Epithelial cell of proximal tubule (primary cell): ENCODE data around the gene JDP2. TPM values are rescaled to one million over a fixed set of nuclear protein-coding genes. Genes with fewer than 3 reads are reported as not detected.

Experiments
- DNase-seq: peaks from one replicate; pipeline ENCODE4 v3.0.0-alpha.2; 2011; ENCODE audit warnings: low read depth
- H3K4me3 ChIP-seq: 2 replicates; pipeline ENCODE4 v1.5.1; 2011; ENCODE audit warnings: low read depth, mild to moderate bottlenecking, low read length
- total RNA-seq: library from RNA; depleted of rRNA; stranded (reverse); fragments of >200 nt; gene quantifications from 2 replicates; pipeline ENCODE4 v1.2.3, GENCODE V29; 2015
- TF ChIP-seq, protein P1 (sequence below): conservative IDR thresholded peaks from 2 replicates; pipeline ENCODE4 v1.5.1; 2012; ENCODE audit warnings: low read depth, mild to moderate bottlenecking, low read length

JDP2 gene
- total RNA-seq, 1 donor from 2014 or later, result 16.6 TPM

DNA sequence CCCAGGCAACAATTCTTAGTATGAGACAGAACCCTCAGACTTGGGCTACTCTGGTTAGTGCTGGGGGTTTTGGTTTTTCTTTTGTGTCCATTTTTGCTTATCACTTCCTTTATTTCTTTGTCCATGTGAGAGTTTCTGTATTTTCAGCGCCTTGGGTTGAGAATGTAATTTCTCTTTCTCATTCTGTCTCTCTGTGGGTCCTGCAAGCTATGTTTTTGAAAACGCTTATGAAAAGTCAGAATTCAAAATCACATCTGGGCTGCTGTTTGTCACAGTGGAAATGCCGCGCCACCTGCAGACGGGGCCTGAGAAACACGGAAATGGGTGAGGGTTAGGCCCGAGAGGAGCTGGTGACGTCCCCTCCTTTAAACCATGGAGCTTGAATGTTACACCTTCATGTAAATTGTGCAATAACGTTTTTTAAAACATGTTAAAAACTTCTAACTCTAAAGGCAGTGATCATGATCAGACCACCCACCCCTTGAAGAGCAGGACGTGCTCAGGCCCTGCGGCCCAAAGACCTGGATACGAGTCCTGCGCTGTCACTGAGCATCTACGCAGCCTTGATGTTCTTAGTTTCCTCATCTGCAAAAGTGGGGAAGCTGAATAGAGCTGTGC lies 26.1 kb downstream of the JDP2 start:
- TF ChIP-seq, protein P1, sequence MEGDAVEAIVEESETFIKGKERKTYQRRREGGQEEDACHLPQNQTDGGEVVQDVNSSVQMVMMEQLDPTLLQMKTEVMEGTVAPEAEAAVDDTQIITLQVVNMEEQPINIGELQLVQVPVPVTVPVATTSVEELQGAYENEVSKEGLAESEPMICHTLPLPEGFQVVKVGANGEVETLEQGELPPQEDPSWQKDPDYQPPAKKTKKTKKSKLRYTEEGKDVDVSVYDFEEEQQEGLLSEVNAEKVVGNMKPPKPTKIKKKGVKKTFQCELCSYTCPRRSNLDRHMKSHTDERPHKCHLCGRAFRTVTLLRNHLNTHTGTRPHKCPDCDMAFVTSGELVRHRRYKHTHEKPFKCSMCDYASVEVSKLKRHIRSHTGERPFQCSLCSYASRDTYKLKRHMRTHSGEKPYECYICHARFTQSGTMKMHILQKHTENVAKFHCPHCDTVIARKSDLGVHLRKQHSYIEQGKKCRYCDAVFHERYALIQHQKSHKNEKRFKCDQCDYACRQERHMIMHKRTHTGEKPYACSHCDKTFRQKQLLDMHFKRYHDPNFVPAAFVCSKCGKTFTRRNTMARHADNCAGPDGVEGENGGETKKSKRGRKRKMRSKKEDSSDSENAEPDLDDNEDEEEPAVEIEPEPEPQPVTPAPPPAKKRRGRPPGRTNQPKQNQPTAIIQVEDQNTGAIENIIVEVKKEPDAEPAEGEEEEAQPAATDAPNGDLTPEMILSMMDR, result no peak
- no peak overlapping the region for H3K4me3 ChIP-seq
- no peak for DNase-seq

DNA sequence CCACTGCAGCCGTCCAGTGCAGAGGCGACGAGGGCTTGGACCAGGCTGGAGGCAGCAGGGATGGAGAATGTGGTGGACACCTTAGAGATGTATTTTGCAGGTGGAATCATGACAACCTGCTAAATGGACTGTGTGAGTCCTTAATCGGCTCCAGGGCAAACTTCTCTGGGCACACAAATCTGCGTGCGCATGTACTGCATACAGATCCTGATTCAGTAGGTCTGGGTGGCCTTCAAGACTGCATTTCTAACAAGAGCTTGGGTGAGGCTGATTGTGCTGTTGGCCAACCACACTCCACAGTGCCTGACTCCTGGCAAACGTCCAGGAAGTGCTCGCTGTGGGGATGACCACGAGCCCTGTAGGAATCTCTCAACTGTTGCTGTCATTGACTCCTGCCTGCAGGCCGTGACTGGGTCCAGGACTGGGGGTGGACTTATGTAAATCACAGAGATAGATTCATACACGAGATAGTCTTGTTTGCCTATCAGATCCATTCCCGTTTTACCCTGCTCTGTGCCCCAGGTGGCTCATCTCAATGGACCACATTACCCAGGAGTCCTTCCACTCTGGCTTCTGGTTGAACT lies 27.2 kb downstream of the JDP2 start:
- H3K4me3 ChIP-seq, result no peak overlapping the region
- TF ChIP-seq, protein P1, result no peak
- peak; percentile 66 for DNase-seq

DNA sequence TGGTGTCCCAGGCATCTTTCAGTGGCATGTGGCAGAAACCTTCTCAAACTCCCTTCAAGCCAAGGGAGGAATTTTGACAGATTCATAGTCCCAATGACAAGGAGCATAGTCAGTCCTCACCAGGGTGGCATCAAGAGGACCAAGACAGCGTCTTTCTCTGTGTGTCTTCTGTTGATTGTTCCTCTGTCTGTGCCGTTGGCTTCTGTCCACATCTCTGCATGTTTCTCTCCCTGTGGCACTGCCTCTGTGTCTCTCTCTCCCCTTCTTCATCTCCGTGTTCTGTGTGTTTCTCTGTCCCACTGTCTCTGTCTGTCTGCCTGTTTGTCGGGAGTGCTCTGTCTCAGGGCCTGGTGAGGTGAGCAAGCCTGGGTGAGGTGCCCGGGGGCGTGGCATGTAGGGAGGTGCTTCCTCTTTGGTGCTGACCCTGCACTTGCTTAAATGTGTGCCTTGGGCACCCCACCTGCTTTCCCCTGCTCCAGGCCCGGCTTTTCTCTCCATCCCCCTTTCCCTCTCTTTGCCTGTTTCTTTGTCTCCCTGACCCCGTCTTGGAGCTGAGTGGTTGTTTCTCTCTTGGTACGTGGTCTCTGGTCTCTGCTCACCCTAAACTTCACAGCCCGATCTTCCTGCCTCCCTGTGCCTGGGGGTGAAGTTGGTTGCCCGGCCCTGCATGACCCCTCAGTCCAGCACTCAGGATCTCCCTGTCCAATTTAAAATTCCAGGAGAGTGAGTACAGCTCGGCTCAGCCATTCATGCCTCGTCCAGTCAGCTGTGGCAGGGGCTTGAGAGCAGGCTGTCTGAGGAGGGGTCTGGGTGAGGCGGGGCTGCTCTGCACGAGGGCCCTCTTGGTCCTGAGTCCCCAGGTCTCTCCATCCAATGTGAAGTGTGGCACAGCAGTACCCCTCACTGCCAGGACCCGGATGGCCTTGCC lies 28.5 kb downstream of the JDP2 start:
- TF ChIP-seq, protein P1, result no peak
- DNase-seq, result no peak
- H3K4me3 ChIP-seq, result no peak overlapping the region

DNA sequence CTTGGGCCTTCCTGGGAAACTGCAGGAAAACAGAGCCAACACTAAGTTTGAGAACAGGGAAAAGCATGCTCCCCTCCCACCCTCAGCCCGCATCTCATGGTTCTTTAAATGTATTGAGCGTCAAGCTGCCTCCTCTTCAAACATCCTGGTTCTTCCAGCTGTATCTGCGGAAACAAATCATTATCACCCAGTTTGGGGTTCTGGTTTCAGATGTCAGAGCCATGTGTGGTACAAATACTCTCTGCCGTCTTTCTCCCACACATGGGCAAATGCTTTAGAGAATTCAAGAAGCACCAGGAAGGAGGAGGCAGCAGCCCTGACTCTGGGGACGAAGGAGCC lies 29.1 kb downstream of the JDP2 start:
- H3K4me3 ChIP-seq, result no peak overlapping the region
- TF ChIP-seq, protein P1, result no peak
- no peak for DNase-seq

DNA sequence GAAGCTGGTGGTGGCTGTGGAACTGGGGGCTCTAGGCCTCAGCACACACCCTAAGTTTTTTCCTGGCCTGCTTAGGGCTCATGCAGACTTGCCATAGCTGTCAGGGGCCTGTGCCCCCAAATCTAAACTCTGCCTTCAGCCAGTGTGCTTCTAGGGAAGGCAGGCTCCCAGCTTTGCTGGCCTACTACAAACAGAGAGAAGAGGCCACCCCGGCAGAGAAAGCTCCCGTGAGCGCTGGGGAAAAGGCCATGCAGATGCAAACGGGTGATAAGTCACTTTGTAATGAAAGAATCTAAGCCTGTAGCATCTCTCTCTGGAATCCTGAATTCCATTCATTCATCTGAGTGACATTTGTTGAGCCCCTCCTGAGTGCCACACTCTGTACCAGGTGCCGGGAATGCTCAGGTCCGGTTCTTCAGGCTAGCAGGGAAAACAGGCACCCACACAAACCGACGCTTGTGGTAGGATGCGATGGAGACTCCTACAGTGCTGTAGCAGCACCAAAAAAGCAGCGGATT lies 29.9 kb downstream of the JDP2 start:
- TF ChIP-seq, protein P1, result no peak
- DNase-seq, result no peak
- no peak overlapping the region for H3K4me3 ChIP-seq

DNA sequence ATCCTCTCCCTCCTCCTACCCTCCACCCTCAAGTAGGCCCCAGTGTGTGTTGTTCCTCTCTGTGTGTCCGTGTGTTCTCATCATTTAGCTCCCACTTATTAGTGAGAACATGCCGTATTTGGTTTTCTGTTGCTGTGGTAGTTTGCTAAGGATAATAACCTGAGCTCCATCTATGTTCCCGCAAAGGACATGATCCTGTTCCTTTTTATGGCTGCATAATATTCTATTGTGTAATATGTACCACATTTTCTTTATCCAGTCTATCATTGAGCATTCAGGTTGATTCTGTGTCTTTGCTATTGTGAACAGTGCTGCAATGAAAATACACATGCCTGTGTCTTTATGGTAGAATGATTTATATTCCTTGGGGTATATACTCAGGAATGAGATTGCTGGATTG lies 30.5 kb downstream of the JDP2 start:
- H3K4me3 ChIP-seq, result no peak overlapping the region
- TF ChIP-seq, protein P1, result no peak
- no peak for DNase-seq
